ENCODE data around the gene PVALEF. TPM values are rescaled to one million over a fixed set of nuclear protein-coding genes. Genes with fewer than 3 reads are reported as not detected.

The PVALEF gene
- polyA plus RNA-seq (2013, experiment 1 of 2), result 0.06 TPM
- 0.04 TPM for polyA plus RNA-seq (2013, experiment 2 of 2)

GRCh38 chr17:81165246-81166032 is at the start of gene PVALEF:
TSS of gene PVALEF (plus strand) at chr17:81165507. CDS start at chr17:81181227, 15,720 bp downstream.
- Histone ChIP-seq H4K91ac (ENCODE audit: low read depth, low read length, poor library complexity) (peak within 1 kb of the TSS; percentile 95), H3K18ac (ENCODE audit: low read length) (peak within 1 kb of the TSS; percentile 98), H4K8ac (ENCODE audit: low read depth, low read length) (peak within 1 kb of the TSS; percentile 65), H3K27me3 (ENCODE audit: control insufficient read depth in 3 of 3, insufficient read depth in 3 of 3, low read depth in 1 of 3, low read length in 3 of 3) (peaks cover 0 to 11% (median 2%) of the 10 kb centered on the region in 3 experiments), H2BK120ac (ENCODE audit: low read depth, low read length) (peak within 1 kb of the TSS; percentile 100), H2BK12ac (ENCODE audit: low read length) (peak within 1 kb of the TSS; percentile 98), H3K4me3 (ENCODE audit: low read length in 2 of 2) (peak within 1 kb of the TSS; percentile 53 to 82), H3K79me1 (ENCODE audit: low read depth, low read length) (peaks cover 6% of the 10 kb centered on the region), H3K9me3 (replicated peaks in 1 of 2; ENCODE audit: control insufficient read depth in 2 of 2, insufficient read depth in 1 of 2, low read depth in 1 of 2, low read length in 2 of 2) (peaks cover 0 to 3% of the 10 kb centered on the region in 2 donors), H3K4me2 (ENCODE audit: insufficient read depth, low read length, poor library complexity, severe bottlenecking) (peak within 1 kb of the TSS; percentile 86), H3K36me3 (replicated peaks in 1 of 2; ENCODE audit: control insufficient read depth in 2 of 2, insufficient read depth in 2 of 2, low read length in 2 of 2) (peaks cover 0 to 2% of the 10 kb centered on the region in 2 donors), H3K4ac (ENCODE audit: low read length) (peak within 1 kb of the TSS; percentile 76), H3K14ac (ENCODE audit: low read length) (peak within 1 kb of the TSS; percentile 94), H3K23ac (ENCODE audit: low read depth, low read length, poor library complexity) (peak within 1 kb of the TSS; percentile 95), H3K4me1 (ENCODE audit: control insufficient read depth in 2 of 2, insufficient read depth in 1 of 2, low read depth in 1 of 2, low read length in 2 of 2) (peaks cover 12 to 19% of the 10 kb centered on the region in 2 donors), H2BK15ac (ENCODE audit: low read length) (peak within 1 kb of the TSS; percentile 98), H2BK5ac (ENCODE audit: low read length) (peak within 1 kb of the TSS; percentile 71), H3K27ac (replicated peaks; ENCODE audit: low read length) (peak within 1 kb of the TSS; percentile 27), H3K9ac (ENCODE audit: low read depth, low read length, poor library complexity) (peak within 1 kb of the TSS; percentile 88), H2AFZ (ENCODE audit: low read length) (peak within 1 kb of the TSS; percentile 92), H2AK5ac (ENCODE audit: low read depth, low read length) (peak within 1 kb of the TSS; percentile 99)
- peak; percentile 38 for DNase-seq (ENCODE audit: low spot score)
- WGBS, 2 donors (ENCODE audit: extremely low coverage in 2 of 2, insufficient read length in 2 of 2, insufficient replicate concordance in 1 of 2), result no CpG with 5 or more reads among the region's 46 CpGs

- Histone ChIP-seq H3K27me3 (ENCODE audit: control insufficient read depth in 3 of 3, insufficient read depth in 3 of 3, low read depth in 1 of 3, low read length in 3 of 3) (peaks cover 0 to 2% (median 0%) of the 10 kb centered on the region in 3 experiments), H2BK120ac (ENCODE audit: low read depth, low read length) (no peak overlapping the region), H3K27ac (replicated peaks; ENCODE audit: low read length) (no peak overlapping the region), H2AFZ (ENCODE audit: low read length) (no peak overlapping the region), H2BK12ac (ENCODE audit: low read length) (no peak overlapping the region), H3K4ac (ENCODE audit: low read length) (no peak overlapping the region), H4K8ac (ENCODE audit: low read depth, low read length) (no peak overlapping the region), H3K79me1 (ENCODE audit: low read depth, low read length) (no peaks in the 10 kb centered on the region), H3K9me3 (replicated peaks in 1 of 2; ENCODE audit: control insufficient read depth in 2 of 2, insufficient read depth in 1 of 2, low read depth in 1 of 2, low read length in 2 of 2) (no peaks in the 10 kb centered on the region), H3K4me3 (ENCODE audit: low read length in 2 of 2) (no peak overlapping the region), H3K36me3 (replicated peaks in 1 of 2; ENCODE audit: control insufficient read depth in 2 of 2, insufficient read depth in 2 of 2, low read length in 2 of 2) (peaks cover 0 to 9% of the 10 kb centered on the region in 2 donors), H3K23ac (ENCODE audit: low read depth, low read length, poor library complexity) (no peak overlapping the region), H3K14ac (ENCODE audit: low read length) (peak overlapping the region; percentile 3), H2AK5ac (ENCODE audit: low read depth, low read length) (no peak overlapping the region), H3K4me2 (ENCODE audit: insufficient read depth, low read length, poor library complexity, severe bottlenecking) (no peak overlapping the region), H4K91ac (ENCODE audit: low read depth, low read length, poor library complexity) (no peak overlapping the region), H3K4me1 (ENCODE audit: control insufficient read depth in 2 of 2, insufficient read depth in 1 of 2, low read depth in 1 of 2, low read length in 2 of 2) (peaks cover 0 to 5% of the 10 kb centered on the region in 2 donors), H2BK5ac (ENCODE audit: low read length) (no peak overlapping the region), H3K18ac (ENCODE audit: low read length) (no peak overlapping the region), H2BK15ac (ENCODE audit: low read length) (no peak overlapping the region), H3K9ac (ENCODE audit: low read depth, low read length, poor library complexity) (no peak overlapping the region)
- no CpG with 5 or more reads among the region's 22 CpGs for WGBS, 2 donors (ENCODE audit: extremely low coverage in 2 of 2, insufficient read length in 2 of 2, insufficient replicate concordance in 1 of 2)
- no peak for DNase-seq (ENCODE audit: low spot score)
Observed at GRCh38 chr17:81115749-81116464, 49.4 kb upstream of the PVALEF start.

- Histone ChIP-seq H3K14ac (ENCODE audit: low read length) (peak overlapping the region; percentile 71), H2BK5ac (ENCODE audit: low read length) (no peak overlapping the region), H3K36me3 (replicated peaks in 1 of 2; ENCODE audit: control insufficient read depth in 2 of 2, insufficient read depth in 2 of 2, low read length in 2 of 2) (peaks cover 0 to 8% of the 10 kb centered on the region in 2 donors), H3K4me3 (ENCODE audit: low read length in 2 of 2) (peak overlapping the region in 1 of 2 donors; percentile 14), H2BK15ac (ENCODE audit: low read length) (no peak overlapping the region), H3K9me3 (replicated peaks in 1 of 2; ENCODE audit: control insufficient read depth in 2 of 2, insufficient read depth in 1 of 2, low read depth in 1 of 2, low read length in 2 of 2) (no peaks in the 10 kb centered on the region), H2BK120ac (ENCODE audit: low read depth, low read length) (no peak overlapping the region), H3K27ac (replicated peaks; ENCODE audit: low read length) (no peak overlapping the region), H3K18ac (ENCODE audit: low read length) (peak overlapping the region; percentile 48), H3K4me1 (ENCODE audit: control insufficient read depth in 2 of 2, insufficient read depth in 1 of 2, low read depth in 1 of 2, low read length in 2 of 2) (peaks cover 0 to 5% of the 10 kb centered on the region in 2 donors), H3K9ac (ENCODE audit: low read depth, low read length, poor library complexity) (peak overlapping the region; percentile 24), H2AK5ac (ENCODE audit: low read depth, low read length) (no peak overlapping the region), H4K8ac (ENCODE audit: low read depth, low read length) (no peak overlapping the region), H3K4ac (ENCODE audit: low read length) (no peak overlapping the region), H2AFZ (ENCODE audit: low read length) (no peak overlapping the region), H3K79me1 (ENCODE audit: low read depth, low read length) (no peaks in the 10 kb centered on the region), H4K91ac (ENCODE audit: low read depth, low read length, poor library complexity) (no peak overlapping the region), H3K23ac (ENCODE audit: low read depth, low read length, poor library complexity) (no peak overlapping the region), H3K4me2 (ENCODE audit: insufficient read depth, low read length, poor library complexity, severe bottlenecking) (no peak overlapping the region), H3K27me3 (ENCODE audit: control insufficient read depth in 3 of 3, insufficient read depth in 3 of 3, low read depth in 1 of 3, low read length in 3 of 3) (peaks cover 0 to 8% (median 0%) of the 10 kb centered on the region in 3 experiments), H2BK12ac (ENCODE audit: low read length) (no peak overlapping the region)
- no peak for DNase-seq (ENCODE audit: low spot score)
- WGBS, 2 donors (ENCODE audit: extremely low coverage in 2 of 2, insufficient read length in 2 of 2, insufficient replicate concordance in 1 of 2), result no CpG with 5 or more reads among the region's 8 CpGs
Observed at GRCh38 chr17:81116704-81117103, 48.6 kb upstream of the PVALEF start.
